Sigmoid colon (tissue), 7 donors: ENCODE results near the gene SPRED1. TPM values are rescaled to one million over a fixed set of nuclear protein-coding genes. Genes with fewer than 3 reads are reported as not detected.
"Not testable (repeated sequence)": the region's sequence is repeated elsewhere in the genome, so short reads cannot be mapped to it uniquely, and the experiment has no call there.

Experiments used
- DNase-seq: peaks from one replicate; pipeline ENCODE4 v3.0.0-alpha.2; 2019
- H3K27ac ChIP-seq, 4 donors: fragments of 200-600 bp; sonication (generic); one replicate each; pipeline ENCODE4 v1.5.1; 2016 to 2019; ENCODE audit warnings: mild to moderate bottlenecking in 1 of 4
- H3K27me3 ChIP-seq, 3 donors: fragments of 200-600 bp; sonication (generic); one replicate each; pipeline ENCODE4 v1.5.1; 2019; ENCODE audit warnings: mild to moderate bottlenecking in 1 of 3
- H3K36me3 ChIP-seq, 4 donors: fragments of 200-600 bp; sonication (generic); one replicate each; pipeline ENCODE4 v1.5.1; 2016 to 2019
- H3K4me1 ChIP-seq, 4 donors: fragments of 200-600 bp; sonication (generic); one replicate each; pipeline ENCODE4 v1.5.1; 2017 to 2019
- H3K4me3 ChIP-seq, 4 donors: fragments of 200-600 bp; sonication (generic); one replicate each; pipeline ENCODE4 v1.5.1; 2017 to 2019; ENCODE audit warnings: mild to moderate bottlenecking in 2 of 4, moderate library complexity in 1 of 4
- H3K9me3 ChIP-seq, 4 donors: fragments of 200-600 bp in 3 of 4; sonication (generic) in 3 of 4; one replicate each; pipeline versions ENCODE4 v1.5.1 to v1.6.1; 2013 to 2019
- EP300 ChIP-seq, 4 donors: sonication (generic); formaldehyde crosslinking; IDR thresholded peaks; one replicate each; pipeline ENCODE4 v1.6.1; 2017; ENCODE audit warnings: antibody characterized with exemption in 4 of 4
- POLR2A ChIP-seq, 2 donors: fragments of 450-650 bp; IDR thresholded peaks; one replicate each; pipeline ENCODE4 v1.6.1; 2016; ENCODE audit warnings: antibody characterized with exemption in 2 of 2, mild to moderate bottlenecking in 2 of 2, moderate library complexity in 2 of 2
- POLR2AphosphoS5 ChIP-seq, 4 donors: sonication (generic); formaldehyde crosslinking; IDR thresholded peaks; one replicate each; pipeline ENCODE4 v1.6.1; 2017; ENCODE audit warnings: antibody characterized with exemption in 4 of 4
- WGBS, 2 donors: extraction: QIAGEN DNeasy Blood & Tissue Kit; methylation state at CpG; one replicate each; pipeline ENCODE4 v1.1.7; 2013; 5-methylcytosine and 5-hydroxymethylcytosine counted together
- intact Hi-C: fragments of 100-400 bp; cut with DNase I; formaldehyde crosslinking; loops from one replicate; pipeline ENCODE4 v1.15.1; 2023
- polyA plus RNA-seq, 3 donors: library from polyadenylated mRNA; stranded (reverse); fragments of 200-250 nt; gene quantifications; one replicate each; pipeline ENCODE4 v1.2.3, GENCODE V29; 2013
- total RNA-seq, 4 donors: library from RNA; depleted of rRNA; stranded (reverse); fragments of >200 nt; gene quantifications; one replicate each; pipeline ENCODE4 v1.1.0, GENCODE V29; 2016
- TF ChIP-seq, protein P1 (sequence below), 4 experiments: fragments of 450-650 bp in 3 of 4; fragments of 200-600 bp in 1 of 4; IDR thresholded peaks; one replicate each; pipeline ENCODE4 v1.5.1; 2016 to 2019; ENCODE audit warnings: antibody characterized with exemption in 4 of 4, mild to moderate bottlenecking in 3 of 4, moderate library complexity in 2 of 4
- donor health status: healthy with polysubstance abuse.
- donor health status: Bipolar disorder and iron deficiency.
- donor health status: healthy.

The SPRED1 gene
- total and polyA plus RNA-seq, 7 donors: 6.8 to 17.8 (median 15.0) TPM

DNA sequence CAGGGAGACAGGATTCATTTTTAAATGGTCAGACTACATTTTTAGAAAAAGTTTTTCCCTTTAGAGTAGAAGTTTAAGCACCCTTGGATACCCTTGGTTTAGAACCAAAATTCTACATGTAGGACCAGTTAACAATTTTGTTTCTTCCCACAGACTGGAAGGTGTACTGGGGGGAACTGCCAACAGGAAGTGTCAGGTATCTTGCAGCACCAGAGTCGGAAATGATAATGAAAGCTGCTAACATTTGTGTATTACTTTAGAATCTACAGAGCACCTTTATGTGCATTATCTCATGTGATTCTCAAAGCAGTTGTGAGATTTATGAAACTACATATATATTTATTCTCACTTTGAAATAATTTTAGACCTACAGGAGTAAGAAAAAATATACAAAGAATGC lies 21.5 kb downstream of the SPRED1 start:
- intact Hi-C loops: no loop called here
- Histone ChIP-seq H3K4me3 (no peak overlapping the region), H3K27ac (no peak overlapping the region), H3K9me3 (peaks cover 0 to 2% (median 0%) of the 10 kb centered on the region in 4 donors), H3K27me3 (no peaks in the 10 kb centered on the region), H3K4me1 (peaks cover 0 to 34% (median 19%) of the 10 kb centered on the region in 4 donors), H3K36me3 (no peaks in the 10 kb centered on the region)
- DNase-seq: no peak
- no peak for TF ChIP-seq EP300 (IDR thresholded peaks at IDR 0.05)
- TF ChIP-seq POLR2A (IDR thresholded peaks at IDR 0.05): no peak
- TF ChIP-seq POLR2AphosphoS5 (IDR thresholded peaks at IDR 0.05): no peak
- TF ChIP-seq, protein P1, sequence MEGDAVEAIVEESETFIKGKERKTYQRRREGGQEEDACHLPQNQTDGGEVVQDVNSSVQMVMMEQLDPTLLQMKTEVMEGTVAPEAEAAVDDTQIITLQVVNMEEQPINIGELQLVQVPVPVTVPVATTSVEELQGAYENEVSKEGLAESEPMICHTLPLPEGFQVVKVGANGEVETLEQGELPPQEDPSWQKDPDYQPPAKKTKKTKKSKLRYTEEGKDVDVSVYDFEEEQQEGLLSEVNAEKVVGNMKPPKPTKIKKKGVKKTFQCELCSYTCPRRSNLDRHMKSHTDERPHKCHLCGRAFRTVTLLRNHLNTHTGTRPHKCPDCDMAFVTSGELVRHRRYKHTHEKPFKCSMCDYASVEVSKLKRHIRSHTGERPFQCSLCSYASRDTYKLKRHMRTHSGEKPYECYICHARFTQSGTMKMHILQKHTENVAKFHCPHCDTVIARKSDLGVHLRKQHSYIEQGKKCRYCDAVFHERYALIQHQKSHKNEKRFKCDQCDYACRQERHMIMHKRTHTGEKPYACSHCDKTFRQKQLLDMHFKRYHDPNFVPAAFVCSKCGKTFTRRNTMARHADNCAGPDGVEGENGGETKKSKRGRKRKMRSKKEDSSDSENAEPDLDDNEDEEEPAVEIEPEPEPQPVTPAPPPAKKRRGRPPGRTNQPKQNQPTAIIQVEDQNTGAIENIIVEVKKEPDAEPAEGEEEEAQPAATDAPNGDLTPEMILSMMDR (IDR thresholded peaks at IDR 0.05): no peak
- 17 to 28% methylated on average over 1 of the region's 1 CpG for WGBS, 2 donors

DNA sequence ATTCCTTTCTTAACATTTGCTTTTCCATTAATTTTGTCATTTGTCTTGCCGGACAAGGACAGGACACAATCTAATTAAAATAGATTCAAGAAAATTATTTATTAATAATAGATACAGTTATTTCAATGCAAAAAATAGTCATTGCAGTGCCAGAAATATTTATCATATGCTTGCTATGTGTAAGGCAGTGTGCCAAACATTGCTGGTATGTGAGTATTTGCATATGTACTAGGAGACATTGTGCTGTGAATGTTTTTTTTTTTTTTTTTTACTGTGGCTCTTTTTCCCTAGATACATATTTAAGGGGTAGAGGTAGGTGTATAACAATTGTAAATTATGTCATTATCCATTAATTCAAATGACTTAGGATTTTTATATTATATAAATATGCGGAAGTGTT lies 23.3 kb downstream of the SPRED1 start:
- TF ChIP-seq POLR2A (IDR thresholded peaks at IDR 0.05): no peak
- TF ChIP-seq POLR2AphosphoS5 (IDR thresholded peaks at IDR 0.05): no peak
- TF ChIP-seq EP300 (IDR thresholded peaks at IDR 0.05): no peak
- TF ChIP-seq, protein P1 (IDR thresholded peaks at IDR 0.05): no peak
- H3K4me1 ChIP-seq: peaks cover 0 to 34% (median 19%) of the 10 kb centered on the region in 4 donors
- H3K9me3 ChIP-seq: peaks cover 0 to 2% (median 0%) of the 10 kb centered on the region in 4 donors
- H3K27ac ChIP-seq: no peak overlapping the region
- no peaks in the 10 kb centered on the region for H3K36me3 ChIP-seq
- intact Hi-C loops: no loop called here
- no peak overlapping the region for H3K4me3 ChIP-seq
- 49 to 70% methylated on average over 2 of the region's 2 CpGs for WGBS, 2 donors
- H3K27me3 ChIP-seq: no peaks in the 10 kb centered on the region
- no peak for DNase-seq

DNA sequence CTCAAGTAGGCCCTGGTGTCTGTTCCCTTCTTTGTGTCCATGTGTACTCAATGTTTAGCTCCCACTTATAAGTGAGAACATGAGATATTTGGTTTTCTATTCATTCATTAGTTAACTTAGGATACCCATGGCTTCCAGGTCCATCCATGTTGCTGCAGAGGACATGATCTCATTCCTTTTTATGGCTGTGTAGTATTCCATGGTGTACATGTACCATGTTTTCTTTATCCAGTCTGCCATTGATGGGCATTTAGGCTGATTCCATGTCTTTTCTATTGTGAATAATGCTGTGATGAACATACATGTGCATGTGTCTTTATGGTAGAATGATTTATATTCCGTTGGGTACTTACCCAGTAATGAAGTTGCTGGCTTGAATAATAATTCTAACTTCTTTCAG lies 24.6 kb downstream of the SPRED1 start:
- H3K27me3 ChIP-seq, H3K4me3 ChIP-seq, H3K36me3 ChIP-seq, intact Hi-C loops, H3K9me3 ChIP-seq, DNase-seq, H3K27ac ChIP-seq: not testable (repeated sequence)
- H3K4me1 ChIP-seq: peaks cover 0 to 34% (median 19%) of the 10 kb centered on the region in 4 donors
- WGBS, 2 donors: 0 to 70% methylated on average over 1 of the region's 1 CpG

DNA sequence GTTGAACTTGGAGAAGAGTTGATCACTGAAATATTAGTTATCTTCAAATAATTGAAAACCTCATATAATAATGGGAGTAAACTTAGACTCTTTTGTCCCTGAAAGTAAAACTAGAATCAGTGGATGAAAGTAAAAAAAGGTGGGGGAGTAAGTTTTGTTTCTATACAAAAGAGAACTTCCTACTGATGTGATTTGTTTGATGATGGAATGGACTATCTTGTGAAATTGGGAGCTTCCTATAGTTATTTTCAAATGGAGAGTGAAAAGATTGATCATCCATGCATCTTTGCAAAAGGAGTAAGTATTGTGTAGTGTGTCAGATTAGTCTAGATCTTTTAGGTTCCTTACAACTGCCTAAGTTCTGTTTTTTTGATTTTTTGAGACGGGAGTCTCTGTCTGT lies 28.4 kb downstream of the SPRED1 start:
- H3K36me3 ChIP-seq: no peaks in the 10 kb centered on the region
- H3K27ac ChIP-seq: no peak overlapping the region
- H3K4me3 ChIP-seq: no peak overlapping the region
- TF ChIP-seq POLR2AphosphoS5 (IDR thresholded peaks at IDR 0.05): no peak
- no peak for TF ChIP-seq POLR2A (IDR thresholded peaks at IDR 0.05)
- TF ChIP-seq, protein P1 (IDR thresholded peaks at IDR 0.05): no peak
- no peak for TF ChIP-seq EP300 (IDR thresholded peaks at IDR 0.05)
- 37 to 91% methylated on average over 1 of the region's 1 CpG for WGBS, 2 donors
- peaks cover 0 to 21% (median 13%) of the 10 kb centered on the region in 4 donors for H3K4me1 ChIP-seq
- H3K9me3 ChIP-seq: peaks cover 0 to 2% (median 0%) of the 10 kb centered on the region in 4 donors
- no peak for DNase-seq
- intact Hi-C loops: no loop called here
- no peaks in the 10 kb centered on the region for H3K27me3 ChIP-seq

DNA sequence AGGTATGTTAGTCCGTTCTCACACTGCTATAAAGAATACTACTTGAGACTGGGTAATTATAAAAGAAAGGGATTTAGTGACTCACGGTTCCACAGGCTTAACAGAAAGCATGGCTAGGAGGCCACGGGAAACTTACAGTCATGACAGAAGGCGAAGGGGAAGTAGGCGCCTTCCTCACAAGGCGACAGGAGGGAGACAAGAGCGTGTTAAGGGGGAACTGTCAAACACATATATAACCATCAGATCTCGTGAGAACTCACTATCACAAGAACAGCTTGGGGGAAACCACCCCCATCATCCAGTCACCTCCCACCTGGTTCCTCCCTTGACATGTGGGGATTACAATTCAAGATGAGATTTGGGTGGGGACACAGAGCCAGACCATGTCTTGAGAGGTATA lies 30.4 kb downstream of the SPRED1 start:
- Histone ChIP-seq H3K4me1 (peaks cover 0 to 15% (median 9%) of the 10 kb centered on the region in 4 donors), H3K4me3 (no peak overlapping the region), H3K27me3 (no peaks in the 10 kb centered on the region), H3K9me3 (peaks cover 0 to 2% (median 0%) of the 10 kb centered on the region in 4 donors), H3K27ac (no peak overlapping the region), H3K36me3 (no peaks in the 10 kb centered on the region)
- WGBS, 2 donors: 83 to 88% methylated on average over 8 of the region's 8 CpGs
- no peak for TF ChIP-seq POLR2AphosphoS5 (IDR thresholded peaks at IDR 0.05)
- TF ChIP-seq, protein P1 (IDR thresholded peaks at IDR 0.05): no peak
- TF ChIP-seq POLR2A (IDR thresholded peaks at IDR 0.05): no peak
- no peak for TF ChIP-seq EP300 (IDR thresholded peaks at IDR 0.05)
- intact Hi-C loops: no loop called here
- DNase-seq: no peak
